Embryonic facial prominence (tissue), 1 donor: Measurements from ENCODE around the gene COL4A1.
A peak's percentile ranks its signal among the peaks of the same experiment; 100 is the strongest.

Experiments
- DNase-seq: peaks from one replicate; pipeline ENCODE4 v3.0.0-alpha.2; 2016; ENCODE audit errors: extremely low spot score

The COL4A1 gene

DNA sequence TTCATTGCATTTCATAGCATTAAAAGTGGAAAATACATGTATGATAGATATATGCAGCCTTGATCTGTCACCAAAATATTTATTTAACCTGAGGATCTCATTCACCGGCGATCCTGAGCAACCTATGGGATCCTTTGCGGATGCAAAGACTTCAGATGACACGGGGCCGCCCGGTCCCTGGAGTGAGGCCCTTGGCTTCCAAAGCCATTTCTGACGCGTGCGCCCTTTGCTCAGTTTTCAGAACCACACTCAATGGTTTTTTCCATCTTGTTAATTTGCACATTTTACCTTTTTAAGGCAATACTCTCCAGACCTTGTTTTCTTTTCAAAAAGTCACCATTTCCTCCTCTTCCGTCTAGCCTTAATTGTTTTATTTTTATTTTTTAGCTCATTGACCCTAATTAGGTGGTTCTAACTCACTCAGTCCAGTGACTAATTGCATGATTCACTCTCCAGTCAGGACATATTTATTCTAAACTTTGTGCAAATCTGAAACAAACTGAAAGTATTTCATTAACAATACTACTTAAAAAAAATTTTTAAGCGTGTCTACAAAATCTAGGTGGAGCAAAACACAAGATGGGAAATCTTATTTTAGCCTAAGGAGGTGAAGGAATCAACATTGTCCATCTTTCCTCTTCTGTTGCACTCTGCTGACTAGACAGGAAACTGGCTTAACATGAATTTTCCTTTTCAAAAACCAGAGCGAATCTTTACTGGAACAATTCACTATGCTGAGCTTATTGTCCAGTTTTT is 47.9 kb downstream of the COL4A1 start:
- DNase-seq = no peak

DNA sequence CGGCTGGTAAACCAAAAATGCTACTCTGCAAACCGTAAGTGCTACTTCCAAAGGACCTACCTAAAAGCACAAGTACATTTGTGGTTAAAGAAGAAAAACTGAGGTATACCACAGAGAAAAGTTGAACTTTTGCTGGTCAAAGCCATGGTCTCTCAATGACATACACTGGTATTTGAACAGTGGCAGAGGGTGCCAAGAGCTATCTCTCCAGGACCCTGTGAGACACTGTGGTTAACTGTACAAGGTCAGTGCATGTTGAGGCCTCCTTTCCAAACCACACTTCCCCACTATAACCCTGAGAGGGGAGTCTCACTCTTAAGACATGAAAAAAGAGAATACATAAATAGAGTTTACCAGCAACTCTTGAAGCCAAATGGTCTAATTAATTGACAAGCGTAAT is 49.5 kb downstream of the COL4A1 start:
- no peak for DNase-seq

DNA sequence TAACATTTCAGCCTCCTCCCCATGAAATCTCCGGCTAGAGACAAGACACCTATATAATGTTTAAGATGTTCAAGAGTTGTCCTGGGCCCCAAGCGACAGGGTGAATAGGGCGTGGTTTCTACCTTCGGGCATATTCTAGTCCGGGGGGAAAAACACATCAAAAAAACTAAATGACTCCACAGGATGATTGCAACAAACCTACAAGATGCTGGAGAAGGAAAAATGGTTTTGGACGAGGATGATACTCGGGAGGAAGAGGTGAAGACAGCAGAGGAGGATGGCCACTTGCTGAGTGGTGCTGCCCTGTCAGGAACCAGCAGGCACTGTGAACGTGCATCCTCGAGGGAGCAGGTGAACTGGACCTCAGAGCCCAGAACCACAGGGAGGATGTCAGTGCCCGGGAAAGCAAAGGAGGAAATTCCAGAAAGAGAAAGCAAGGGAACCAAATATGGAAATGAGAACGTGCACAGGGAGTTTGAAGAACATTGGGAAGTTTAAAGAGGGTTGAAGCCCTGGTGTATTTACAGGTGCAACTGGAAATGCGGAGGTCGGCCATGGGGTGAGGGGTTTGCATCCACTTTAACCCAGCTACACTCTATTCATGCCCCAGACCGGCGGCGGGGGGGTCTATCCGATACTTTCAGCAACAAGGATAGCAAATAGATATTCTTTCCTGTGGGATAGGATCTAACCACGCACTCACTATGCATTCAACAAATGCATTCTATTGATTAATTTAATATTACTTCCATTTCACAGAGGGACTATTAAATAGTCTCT is 50.6 kb downstream of the COL4A1 start:
- no peak for DNase-seq

DNA sequence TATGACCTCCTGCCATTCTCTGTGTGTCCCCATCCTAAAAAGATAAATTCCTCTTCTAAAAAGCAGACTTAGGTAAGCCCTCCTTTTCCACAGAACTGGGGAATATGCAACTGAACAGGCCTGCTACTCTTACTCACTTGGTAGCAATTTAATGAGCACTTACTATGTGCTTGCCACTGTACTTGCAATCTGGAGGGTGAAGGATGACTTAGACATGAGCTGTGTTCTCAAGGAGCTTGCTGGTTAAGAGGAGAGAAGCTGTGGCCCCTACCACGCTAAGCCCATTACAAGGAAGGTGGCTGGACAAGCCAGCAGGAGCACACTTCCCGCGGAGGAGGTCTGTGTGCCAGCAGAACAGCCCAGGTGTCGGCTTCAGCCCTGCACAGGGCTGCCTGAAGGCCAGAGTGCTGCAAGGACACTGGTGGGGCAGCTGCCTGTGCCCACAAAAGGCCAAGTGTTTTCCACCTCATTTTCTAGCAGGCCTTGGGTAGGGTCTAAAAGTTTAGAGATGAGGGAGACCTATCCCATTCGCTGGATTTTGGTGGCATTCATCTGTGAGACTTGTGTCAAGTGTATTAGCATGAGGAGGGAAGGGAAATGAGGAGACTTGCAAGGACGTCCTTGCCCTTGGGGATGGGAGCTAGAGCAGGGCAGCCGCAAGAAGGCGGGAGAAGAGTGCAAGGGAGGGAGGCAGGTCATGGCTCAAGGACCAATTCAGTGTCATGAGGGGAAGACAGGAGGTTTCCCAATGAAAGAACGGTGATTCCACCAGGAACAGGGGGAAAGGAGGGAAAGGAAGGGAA is 52.0 kb downstream of the COL4A1 start:
- no peak for DNase-seq

DNA sequence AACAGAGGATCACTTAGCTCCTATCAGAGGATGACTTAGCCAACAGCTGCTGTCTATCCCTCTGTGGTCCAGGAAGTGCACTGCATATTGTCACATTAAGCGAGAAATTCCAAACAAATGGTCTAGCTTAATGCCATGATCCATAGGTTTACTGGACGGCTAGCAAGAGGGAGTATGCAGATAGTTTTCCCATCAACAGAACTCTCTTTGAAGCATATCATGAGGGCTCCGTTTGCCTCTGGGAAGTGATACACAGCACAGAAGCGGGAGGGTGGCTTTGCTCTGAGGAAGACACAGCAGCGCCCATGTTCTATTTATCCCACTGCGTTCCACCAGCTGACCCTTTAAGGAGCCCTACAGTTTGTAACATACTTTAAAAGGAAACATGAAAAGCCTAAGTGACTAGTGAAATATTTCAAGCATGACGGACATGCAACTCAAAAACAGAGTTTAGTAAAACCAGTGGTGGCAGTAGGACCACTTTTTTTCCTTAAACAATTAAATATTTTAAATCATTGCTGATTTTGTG is 52.7 kb downstream of the COL4A1 start:
- DNase-seq = no peak

DNA sequence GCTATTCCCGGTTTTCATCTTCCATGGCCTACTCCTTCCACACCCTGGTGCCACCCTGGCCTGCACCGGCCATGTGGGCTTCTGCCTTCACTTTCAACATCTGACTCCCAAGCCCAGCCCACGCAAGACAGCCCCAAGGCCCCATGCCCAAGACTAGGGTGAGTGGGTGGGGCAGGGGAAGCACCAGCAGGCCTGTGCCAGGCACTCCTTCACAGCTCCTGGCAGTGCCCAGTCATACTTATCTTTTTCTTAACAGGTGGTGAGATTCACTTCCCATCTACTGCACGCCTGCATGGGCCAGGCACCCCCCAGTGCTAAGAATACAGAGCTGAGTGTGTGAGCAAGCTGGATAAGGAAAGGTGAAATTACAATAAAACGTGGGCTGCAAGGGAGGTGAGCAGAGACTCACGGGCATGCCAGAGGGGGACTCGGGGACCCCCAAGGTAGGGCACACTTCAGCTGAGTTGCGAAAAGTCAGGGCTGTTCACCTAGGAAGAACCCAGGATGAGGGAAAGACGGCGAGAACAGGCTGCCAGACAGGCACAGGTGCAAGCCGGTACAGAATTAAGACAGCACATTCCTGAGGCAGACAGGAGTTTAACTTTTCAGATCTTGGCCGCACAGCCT is 55.7 kb downstream of the COL4A1 start:
- DNase-seq = no peak

DNA sequence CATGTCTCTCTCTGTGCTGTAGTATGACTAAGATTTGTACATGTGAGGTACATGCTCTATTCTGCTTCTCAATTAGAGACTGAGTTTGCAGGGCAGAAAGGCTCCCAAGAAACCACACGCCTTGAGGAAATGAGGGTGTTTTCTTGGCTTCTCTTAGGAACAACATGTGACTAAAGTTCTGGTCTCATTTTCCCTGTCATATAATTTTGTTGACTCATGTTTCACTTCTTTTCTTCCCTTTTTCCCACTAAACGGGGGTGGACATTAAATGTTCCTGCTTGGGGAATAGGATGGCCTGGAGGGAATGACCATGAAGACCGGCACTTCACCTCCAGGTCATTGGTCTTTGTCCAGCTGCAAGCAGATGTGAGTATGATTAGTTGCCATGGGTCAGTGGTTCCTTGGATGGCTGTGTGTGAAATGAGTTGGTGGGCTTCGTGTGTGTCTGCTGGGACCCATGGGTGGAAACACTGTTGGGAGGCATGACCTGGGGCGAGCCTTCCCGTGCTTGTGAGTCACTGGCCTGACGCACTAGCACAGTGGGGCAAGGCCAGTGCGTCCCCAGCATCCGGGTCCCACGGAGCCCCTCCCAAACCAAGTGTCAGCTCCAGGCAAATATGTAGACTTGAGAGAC is 56.6 kb downstream of the COL4A1 start:
- no peak for DNase-seq

DNA sequence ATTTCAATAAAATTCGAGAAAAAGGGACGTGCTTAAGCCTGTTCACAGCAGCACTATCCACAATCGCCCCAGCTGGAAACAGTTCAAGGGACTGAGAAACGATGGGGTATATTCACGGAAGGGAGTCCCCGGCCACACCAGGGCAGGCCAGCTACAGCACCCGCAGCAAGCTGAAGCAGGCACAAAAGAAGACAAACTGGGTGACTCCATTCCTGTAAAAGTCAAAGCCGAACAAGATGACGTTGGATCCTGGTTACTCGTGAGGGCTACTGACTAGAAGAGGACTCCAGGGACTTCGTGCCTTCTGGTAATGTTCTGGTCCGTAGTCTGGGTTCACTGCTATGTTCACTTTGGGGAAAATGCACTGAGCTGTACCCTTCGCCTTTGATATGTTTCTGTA is 57.6 kb downstream of the COL4A1 start:
- DNase-seq = no peak

DNA sequence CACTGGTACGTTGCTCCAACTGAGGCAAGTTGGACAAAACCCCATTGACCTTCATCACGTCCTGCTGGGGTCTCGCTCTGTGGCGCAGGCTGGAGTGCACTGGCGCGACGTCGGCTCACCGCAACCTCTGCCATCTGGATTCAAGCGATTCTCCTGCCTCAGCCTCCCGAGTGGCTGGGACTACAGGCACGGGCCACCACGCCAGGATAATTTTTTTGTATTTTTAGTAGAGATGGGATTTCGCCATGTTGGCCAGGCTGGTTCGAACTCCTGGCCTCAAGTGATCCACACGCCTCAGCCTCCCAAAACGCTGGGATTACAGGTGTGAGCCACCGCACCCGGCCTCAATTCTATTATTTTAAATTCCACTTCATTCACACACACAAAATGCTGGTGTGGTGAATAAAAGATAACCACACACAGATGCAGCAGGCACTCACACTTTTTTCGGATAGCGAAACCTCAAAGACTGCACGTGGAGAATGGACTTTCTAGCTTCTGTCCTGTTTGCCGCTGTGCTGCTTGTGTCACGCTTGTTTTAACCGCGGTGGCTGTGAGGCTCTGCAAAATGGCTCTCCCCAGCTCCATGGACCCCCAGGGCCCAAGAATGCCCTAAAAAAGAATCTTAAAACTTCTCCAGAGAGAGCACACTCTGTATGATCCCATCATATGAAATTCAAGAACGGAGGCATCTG is 58.4 kb downstream of the COL4A1 start:
- no peak for DNase-seq

DNA sequence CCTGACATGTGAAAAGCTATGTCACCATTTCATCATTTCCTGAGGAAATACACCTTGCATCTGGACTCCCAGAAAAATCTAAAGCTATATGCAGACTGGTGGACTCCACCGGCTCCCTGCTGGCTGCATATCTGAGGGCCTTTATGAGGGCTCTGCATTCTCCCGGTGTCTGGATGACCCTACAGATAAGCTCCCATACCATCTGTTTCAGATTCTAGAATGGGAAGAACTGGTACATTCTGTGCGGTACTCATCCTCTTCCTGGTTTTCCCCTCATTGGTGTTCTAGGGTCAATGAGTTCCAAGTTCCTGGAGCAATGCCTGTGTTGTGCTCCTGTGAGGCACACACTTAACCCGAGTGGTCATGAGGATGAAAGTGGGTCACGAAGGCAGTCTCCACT is 60.4 kb downstream of the COL4A1 start:
- no peak for DNase-seq

DNA sequence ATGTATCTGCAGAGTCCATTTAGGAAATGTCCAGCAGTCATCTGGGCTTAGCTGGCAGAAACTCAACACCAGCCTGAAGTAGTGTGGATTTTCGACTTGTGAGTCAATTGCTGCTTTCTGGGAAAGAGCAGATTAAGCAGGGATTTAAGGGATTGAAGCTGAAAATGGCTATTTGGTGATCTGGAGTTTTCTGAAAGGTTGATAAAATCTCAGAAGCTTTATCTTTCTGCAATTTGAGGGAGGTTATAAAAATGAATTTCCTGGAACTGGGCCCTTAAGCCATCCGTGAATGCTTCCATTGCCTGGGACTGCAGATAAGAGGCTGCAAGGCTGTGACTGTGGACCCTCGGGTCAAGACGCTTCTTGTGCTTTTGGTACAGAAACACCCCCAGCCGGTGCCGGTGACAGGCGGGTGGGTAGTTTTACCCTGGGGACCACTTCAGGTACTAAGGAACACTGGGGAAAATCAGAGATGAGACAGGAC is 61.5 kb downstream of the COL4A1 start:
- no peak for DNase-seq

DNA sequence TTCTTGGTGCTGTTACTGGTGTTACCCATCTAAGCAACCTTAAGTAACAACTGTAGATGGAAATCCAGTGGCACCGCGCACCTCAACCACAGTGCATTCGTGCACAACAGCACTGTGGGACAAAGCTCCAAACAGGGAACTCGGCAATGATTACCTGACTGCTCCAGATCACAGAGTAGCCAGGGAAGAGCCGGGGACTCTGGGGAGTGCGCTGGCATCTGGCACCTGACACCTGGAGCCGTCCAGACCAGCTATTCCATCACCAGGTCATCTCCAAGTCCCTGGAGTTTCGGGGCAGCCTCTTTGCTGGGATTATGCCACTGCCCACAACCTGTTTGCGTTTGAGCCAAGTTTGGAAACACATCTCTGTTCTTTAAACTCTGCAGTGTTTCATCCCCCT is 62.0 kb downstream of the COL4A1 start:
- DNase-seq = no peak

DNA sequence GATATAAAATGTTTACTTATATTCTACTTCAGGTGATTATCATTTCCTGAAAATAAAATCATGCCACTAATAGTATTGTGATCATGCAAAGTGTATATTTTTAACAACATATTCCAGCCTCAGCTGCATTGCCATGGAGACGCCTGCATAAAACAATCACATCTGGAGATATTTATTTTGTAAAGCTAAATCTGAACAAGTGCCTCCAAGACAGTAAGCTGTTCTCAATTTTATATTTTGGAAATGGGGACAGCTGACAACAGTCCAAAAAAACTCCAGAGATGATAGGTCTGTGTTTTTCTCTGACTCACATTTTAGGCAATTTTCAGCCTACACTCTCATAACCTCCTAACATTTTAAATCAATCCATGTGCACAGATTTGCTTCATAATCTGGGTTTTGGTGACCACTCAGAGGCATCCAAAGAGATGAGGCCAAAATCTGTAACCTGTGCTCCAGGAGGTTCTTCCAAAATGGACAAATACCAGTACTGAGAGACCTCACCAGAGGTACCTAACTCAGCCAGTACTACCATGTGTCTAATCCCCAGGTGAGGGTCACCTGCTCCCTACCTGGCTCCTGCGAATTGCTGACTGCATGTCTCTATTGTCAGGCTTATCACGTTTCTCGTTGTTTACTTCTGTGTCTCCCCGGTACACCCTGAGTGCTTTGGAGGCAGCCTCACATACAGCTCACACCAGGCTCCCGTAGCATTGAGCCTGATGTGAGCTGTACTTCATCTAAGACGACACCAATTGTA is 62.7 kb downstream of the COL4A1 start:
- peak; percentile 69 for DNase-seq

DNA sequence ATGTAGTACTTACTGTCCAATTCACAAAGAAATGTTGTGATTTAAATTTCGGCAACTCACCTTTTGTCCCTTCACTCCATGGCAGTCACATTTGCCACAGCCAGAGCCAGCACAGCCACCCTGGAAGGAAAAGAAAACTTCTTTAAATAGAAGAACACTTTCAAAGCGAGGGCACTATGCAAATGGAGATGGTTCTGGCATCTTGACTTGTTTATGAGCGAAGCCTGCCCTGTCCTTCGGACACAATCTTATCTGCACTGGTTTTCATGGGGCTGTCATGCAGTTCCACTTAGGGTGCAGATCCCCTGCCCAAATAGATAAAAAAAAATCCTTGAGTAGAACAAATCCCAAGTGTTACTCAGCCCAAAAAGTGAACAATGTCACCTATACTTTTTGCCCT is 64.3 kb downstream of the COL4A1 start:
- DNase-seq = no peak

DNA sequence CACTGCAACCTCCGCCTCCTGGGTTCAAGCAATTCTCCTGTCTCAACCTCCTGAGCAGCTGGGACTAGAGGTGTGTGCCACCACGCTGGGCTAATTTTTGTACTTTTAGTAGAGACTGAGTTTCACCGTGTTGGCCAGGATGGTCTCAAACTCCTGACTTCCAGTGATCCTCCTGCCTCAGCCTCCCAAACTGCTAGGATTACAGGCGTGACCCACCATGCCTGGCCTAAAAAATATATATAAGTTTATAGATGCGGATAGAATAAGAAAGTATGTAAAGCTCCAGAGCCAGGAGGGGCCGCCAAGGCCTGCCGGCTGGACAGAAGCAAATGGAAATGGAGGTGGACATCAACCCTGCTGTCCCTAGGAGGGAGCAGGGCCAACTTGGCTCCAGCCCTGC is 66.0 kb downstream of the COL4A1 start:
- DNase-seq = no peak

DNA sequence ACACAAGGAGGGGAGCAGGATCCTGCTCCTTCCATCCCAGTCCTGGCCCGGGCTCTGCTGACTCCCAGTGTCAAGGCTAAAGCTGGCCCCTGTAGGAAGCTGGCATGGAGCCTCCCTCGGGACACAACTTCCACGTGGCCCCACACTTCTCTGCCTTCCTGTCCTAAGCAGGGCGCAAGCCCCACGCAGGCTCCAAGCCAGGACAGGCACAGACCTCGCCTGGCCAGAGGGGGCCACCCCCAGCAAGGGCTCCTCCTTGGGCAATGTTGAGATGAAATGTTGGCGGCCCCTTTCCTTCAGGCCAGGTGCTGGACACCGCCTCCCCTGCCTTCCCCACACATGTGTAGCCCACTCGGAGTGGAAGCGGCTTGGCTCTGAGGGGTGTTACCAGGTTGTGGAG is 66.6 kb downstream of the COL4A1 start:
- no peak for DNase-seq

DNA sequence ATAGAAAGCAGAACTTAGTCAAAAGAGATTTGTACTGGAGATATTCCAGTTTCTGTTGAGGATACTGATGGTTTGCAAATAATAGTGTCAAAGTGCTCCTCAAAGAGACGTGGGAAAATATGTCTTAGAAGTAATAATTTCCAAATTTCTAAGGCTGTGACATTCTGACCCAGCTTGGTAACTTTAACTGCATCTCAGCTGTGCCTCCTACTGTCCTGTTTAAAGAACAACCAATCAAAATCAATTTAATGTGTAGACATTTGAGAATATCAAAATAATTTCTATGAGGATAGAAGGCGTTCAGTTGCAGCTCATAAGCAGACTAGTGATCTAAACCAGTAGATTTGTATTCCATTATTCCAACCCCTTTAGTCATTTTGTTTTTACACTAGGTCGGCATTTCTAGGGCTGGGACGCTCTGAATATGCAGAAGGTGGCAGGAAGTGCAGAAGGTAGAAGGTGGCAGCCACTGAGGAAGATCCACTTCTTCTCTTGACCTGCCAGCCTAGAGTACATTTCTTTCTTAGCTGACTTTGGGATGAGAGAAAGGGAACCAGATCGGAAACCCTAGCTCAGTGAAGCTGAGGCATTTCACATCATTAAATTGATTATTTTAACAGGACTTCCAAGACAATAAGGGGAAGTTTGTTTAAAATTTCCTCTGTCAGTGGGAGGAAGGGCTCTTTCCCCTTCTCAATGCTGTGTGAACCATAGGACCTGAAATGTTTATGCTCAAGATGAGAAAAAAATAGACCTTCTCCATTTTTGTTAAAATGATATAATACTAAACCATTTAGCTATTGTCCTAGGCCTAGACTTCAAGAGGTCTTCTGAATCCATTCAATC is 67.5 kb downstream of the COL4A1 start:
- no peak for DNase-seq

DNA sequence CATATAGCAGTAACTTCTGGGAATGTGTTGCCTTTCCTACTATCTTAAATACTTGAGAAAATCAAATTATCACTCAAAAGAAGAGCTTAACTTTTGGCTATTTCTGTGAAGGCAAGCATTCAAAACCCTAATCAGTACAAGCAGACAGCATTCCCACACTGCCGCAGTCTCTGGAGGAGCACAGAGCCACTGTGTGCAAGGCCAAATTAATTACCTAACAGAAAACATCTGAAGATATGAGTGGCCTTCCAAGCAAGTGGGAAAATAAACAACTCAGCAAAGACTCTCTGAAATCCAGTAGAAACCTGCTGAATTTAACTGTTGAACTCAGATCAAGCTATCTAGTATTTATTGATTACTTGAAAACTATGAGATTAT is 68.2 kb downstream of the COL4A1 start:
- no peak for DNase-seq
